AG04450 (cell line): ENCODE data around the gene MADD. TPM values are rescaled to one million over a fixed set of nuclear protein-coding genes. Genes with fewer than 3 reads are reported as not detected.

Source experiments
- CTCF ChIA-PET: fragments of 300-600, 350-600 bp; formaldehyde crosslinking; extraction: SDS; loops from one replicate; lab custom pipeline; 2022; ENCODE audit warnings: antibody characterized with exemption, inconsistent platforms; lab: Charles Lee
- POLR2A ChIA-PET: fragments of 350-600 bp; formaldehyde crosslinking; extraction: SDS; loops from one replicate; lab custom pipeline; 2021; ENCODE audit warnings: antibody characterized with exemption, inconsistent platforms; lab: Yijun Ruan, JAX
- DNase-seq: peaks from one replicate; pipeline ENCODE4 v3.0.0-alpha.2; 2011; ENCODE audit warnings: low read depth, low spot score
- H3K27ac ChIP-seq: one replicate; pipeline ENCODE4 v1.5.1; 2012; ENCODE audit warnings: low read depth, low read length, control low read depth
- H3K27me3 ChIP-seq: one replicate; pipeline ENCODE4 v1.6.0; 2012; ENCODE audit warnings: low read length; ENCODE audit not compliant: control insufficient read depth, insufficient read depth
- H3K4me3 ChIP-seq: 2 replicates; pipeline ENCODE4 v1.5.1; 2011; ENCODE audit warnings: mild to moderate bottlenecking, low read depth, low read length, control low read depth
- H3K9me3 ChIP-seq: 2 replicates; pipeline ENCODE4 v1.5.1; 2012; ENCODE audit warnings: low read length; ENCODE audit not compliant: control insufficient read depth, insufficient read depth
- polyA plus RNA-seq: library from polyadenylated mRNA; depleted of rRNA; stranded (reverse); fragments of >200 nt; gene quantifications from 2 replicates; pipeline ENCODE4 v1.2.3, GENCODE V29; 2011
- TF ChIP-seq, protein P1 (sequence below): IDR thresholded peaks from 2 replicates; pipeline ENCODE4 v1.5.1; 2011; ENCODE audit warnings: low read depth, low read length, control low read depth, inconsistent platforms

Gene MADD
- polyA plus RNA-seq, 1 experiment = 10.5 TPM

DNA sequence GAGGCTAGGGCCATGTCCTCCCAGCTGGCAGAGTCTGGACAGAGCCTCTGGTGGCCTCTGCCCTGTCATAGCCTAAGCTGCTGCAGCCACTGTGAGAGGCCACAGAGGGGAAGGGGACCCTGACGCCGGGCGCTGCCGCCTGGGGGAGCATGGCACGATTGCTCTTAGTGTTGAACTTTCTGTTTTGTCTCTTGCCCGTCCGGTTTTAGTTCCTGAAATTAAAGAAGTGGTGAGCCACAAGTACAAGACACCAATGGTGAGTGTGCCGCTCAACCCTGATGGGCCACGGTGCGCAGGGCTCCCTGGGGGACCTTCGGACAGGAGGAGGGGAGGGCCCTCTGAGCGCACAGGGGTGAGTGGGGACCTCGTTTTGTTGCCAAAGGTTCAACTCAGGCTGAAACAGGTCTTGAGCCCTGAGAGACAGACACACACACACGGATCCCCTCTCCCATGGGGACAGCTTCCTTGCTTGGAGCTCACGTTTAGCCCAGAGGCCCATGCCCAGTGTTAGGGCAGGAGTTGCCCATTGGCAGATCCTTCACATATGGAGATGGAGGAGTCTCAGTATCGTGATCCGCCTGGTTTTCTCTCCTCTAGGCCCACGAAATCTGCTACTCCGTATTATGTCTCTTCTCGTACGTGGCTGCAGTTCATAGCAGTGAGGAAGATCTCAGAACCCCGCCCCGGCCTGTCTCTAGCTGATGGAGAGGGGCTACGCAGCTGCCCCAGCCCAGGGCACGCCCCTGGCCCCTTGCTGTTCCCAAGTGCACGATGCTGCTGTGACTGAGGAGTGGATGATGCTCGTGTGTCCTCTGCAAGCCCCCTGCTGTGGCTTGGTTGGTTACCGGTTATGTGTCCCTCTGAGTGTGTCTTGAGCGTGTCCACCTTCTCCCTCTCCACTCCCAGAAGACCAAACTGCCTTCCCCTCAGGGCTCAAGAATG, 58.8 kb downstream of the MADD start:
- POLR2A ChIA-PET = no interaction called here
- no peaks in the 10 kb centered on the region for H3K9me3 ChIP-seq
- H3K27ac ChIP-seq = no peak overlapping the region
- TF ChIP-seq, protein P1, sequence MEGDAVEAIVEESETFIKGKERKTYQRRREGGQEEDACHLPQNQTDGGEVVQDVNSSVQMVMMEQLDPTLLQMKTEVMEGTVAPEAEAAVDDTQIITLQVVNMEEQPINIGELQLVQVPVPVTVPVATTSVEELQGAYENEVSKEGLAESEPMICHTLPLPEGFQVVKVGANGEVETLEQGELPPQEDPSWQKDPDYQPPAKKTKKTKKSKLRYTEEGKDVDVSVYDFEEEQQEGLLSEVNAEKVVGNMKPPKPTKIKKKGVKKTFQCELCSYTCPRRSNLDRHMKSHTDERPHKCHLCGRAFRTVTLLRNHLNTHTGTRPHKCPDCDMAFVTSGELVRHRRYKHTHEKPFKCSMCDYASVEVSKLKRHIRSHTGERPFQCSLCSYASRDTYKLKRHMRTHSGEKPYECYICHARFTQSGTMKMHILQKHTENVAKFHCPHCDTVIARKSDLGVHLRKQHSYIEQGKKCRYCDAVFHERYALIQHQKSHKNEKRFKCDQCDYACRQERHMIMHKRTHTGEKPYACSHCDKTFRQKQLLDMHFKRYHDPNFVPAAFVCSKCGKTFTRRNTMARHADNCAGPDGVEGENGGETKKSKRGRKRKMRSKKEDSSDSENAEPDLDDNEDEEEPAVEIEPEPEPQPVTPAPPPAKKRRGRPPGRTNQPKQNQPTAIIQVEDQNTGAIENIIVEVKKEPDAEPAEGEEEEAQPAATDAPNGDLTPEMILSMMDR = no peak
- no peak overlapping the region for H3K4me3 ChIP-seq
- no peaks in the 10 kb centered on the region for H3K27me3 ChIP-seq
- DNase-seq = no peak
- CTCF ChIA-PET = no interaction called here

DNA sequence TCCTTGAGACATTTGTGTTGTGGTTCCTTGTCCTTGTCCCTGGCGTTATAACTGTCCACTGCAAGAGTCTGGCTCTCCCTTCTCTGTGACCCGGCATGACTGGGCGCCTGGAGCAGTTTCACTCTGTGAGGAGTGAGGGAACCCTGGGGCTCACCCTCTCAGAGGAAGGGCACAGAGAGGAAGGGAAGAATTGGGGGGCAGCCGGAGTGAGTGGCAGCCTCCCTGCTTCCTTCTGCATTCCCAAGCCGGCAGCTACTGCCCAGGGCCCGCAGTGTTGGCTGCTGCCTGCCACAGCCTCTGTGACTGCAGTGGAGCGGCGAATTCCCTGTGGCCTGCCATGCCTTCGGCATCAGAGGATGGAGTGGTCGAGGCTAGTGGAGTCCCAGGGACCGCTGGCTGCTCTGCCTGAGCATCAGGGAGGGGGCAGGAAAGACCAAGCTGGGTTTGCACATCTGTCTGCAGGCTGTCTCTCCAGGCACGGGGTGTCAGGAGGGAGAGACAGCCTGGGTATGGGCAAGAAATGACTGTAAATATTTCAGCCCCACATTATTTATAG, 59.6 kb downstream of the MADD start:
- POLR2A ChIA-PET = no interaction called here
- DNase-seq = no peak
- Histone ChIP-seq H3K9me3 (no peaks in the 10 kb centered on the region), H3K27ac (no peak overlapping the region), H3K27me3 (no peaks in the 10 kb centered on the region), H3K4me3 (no peak overlapping the region)
- TF ChIP-seq, protein P1 = no peak
- CTCF ChIA-PET = interaction anchor here (1.0 kb wide), 1 partner anchor 45 kb away, joined by 4 read pairs; no protein-coding TSS in a partner anchor

DNA sequence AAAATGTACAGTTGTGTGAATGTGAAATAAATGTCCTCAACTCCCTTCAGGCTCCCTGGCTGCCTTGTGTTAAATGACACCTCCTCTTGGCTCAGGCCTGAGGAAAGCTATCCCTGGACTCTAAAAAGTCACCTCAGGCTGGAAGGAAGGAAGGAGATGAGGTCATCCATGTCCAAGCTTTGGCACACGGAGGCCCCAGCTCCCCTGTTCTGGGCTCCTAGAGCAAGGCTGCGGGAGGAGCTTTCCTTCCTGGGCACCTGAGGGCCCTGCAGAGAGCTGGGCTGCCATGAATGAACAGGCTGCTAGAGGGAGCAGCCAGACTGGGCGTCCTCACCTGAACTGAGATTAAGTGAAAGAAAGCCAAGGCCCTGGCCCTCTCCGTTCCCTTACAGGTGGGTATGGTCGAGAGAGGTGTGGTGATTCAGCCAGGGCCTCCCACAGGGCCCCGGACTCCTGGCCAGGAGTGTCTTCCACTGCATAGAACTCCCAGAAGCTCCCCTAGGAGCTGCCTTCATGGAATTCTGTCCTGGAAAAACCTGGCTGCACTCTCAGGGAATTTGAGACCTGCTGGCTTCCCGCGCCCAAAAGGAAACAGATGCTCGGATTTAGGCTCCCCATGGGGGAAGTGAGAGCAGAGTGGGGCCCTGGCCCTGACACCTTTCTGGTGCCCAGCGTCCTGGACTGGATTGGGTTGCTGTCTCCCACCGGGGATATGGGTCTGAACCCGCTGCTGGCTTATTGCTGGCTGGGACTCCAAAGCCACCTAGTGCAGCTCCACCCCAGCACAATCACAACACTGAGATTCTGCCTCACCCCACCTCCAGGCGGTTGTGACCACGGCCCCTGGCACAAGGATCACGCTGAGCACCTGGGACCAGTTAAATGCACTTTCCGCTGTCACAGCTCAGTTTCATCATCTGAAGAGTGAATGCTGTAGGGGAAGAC, 60.3 kb downstream of the MADD start:
- CTCF ChIA-PET = interaction anchor here (0.6 to 1.0 kb wide), 2 partner anchors 44 to 127 kb away, joined by 3 to 4 read pairs; no protein-coding TSS in a partner anchor
- Histone ChIP-seq H3K27me3 (no peaks in the 10 kb centered on the region), H3K27ac (no peak overlapping the region), H3K9me3 (no peaks in the 10 kb centered on the region; the same call in 1 of the 2 replicates), H3K4me3 (no peak overlapping the region)
- POLR2A ChIA-PET = no interaction called here
- DNase-seq = no peak
- TF ChIP-seq, protein P1 = no peak

DNA sequence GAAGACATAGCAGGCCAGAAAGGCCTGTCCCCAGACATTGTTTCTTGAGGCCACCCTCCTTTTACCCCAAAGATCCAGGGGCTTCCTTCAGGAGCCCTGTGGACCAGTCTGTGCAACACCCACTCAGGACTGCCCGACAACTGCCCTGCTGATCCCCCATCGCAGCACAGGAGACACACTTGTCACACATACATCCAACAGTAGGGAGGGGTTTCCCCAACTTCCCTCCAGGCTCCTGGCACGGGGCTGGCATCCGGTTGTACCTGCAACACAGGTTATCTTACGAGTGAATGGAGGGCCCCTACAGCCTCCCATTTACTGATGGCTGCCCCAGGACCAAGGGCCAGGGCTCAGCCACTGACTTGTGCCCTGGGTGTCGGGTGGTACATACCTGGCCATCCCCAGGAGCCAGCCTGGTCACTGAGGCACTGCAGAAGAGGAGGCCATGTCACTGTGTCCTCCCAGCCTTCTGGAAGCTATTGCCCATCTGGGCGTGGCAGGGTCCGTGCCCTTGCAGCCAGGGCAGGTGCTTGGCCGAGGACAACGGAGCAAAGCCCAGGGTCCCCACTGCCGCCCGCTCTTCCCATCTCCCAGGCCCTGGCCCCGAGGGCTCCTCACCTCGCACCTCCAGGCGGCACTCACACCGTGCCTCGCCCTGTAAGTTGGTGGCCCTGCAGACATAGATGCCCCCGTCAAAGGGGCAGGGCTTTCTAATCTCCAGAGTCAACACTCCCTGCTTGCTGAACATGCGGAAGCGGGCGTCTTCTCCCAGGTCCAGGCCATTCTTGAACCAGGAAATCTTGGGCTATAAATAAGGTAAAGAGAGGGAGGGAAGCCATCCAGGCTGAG, 61.7 kb downstream of the MADD start:
- no peak overlapping the region for H3K4me3 ChIP-seq
- no peak for DNase-seq
- no peaks in the 10 kb centered on the region for H3K27me3 ChIP-seq
- POLR2A ChIA-PET = no interaction called here
- TF ChIP-seq, protein P1 = no peak
- no peak overlapping the region for H3K27ac ChIP-seq
- H3K9me3 ChIP-seq = no peaks in the 10 kb centered on the region; the same call in 1 of the 2 replicates
- CTCF ChIA-PET = no interaction called here
